Vagina (tissue), 2 donors: ENCODE data around the gene HAUS8.

Experiments used
- CTCF ChIP-seq, 3 experiments: fragments of 450-650 bp in 2 of 3; fragments of 200-600 bp in 1 of 3; sonication (generic) in 1 of 3; IDR thresholded peaks; one replicate each; pipeline ENCODE4 v1.5.1; 2017 to 2019; ENCODE audit warnings: antibody characterized with exemption in 3 of 3, mild to moderate bottlenecking in 2 of 3, moderate library complexity in 2 of 3
- POLR2A ChIP-seq, 2 donors: fragments of 450-650 bp; IDR thresholded peaks; one replicate each; pipeline ENCODE4 v1.6.1; 2017; ENCODE audit warnings: antibody characterized with exemption in 2 of 2, mild to moderate bottlenecking in 2 of 2, moderate library complexity in 2 of 2
- POLR2AphosphoS5 ChIP-seq, 2 donors: sonication (generic); formaldehyde crosslinking; IDR thresholded peaks; one replicate each; pipeline ENCODE4 v1.9.0; 2017; ENCODE audit warnings: antibody characterized with exemption in 2 of 2, mild to moderate bottlenecking in 2 of 2, low read depth in 1 of 2; ENCODE audit not compliant: insufficient read depth in 1 of 2

GRCh38 chr19:17109300-17109699 lies 34.0 kb upstream of the HAUS8 start:
- TF ChIP-seq CTCF (IDR thresholded peaks at IDR 0.05) (no peak), POLR2A (IDR thresholded peaks at IDR 0.05) (no peak), POLR2AphosphoS5 (IDR thresholded peaks at IDR 0.05; ENCODE audit: insufficient read depth in 1 of 2, low read depth in 1 of 2) (no peak)
